IPS-NIHi11 (cell line): Measurements from ENCODE around the gene OR13C3.
"Not testable (repeated sequence)": the region's sequence is repeated elsewhere in the genome, so short reads cannot be mapped to it uniquely, and the experiment has no call there.

Experiments used
- DNase-seq: peaks from one replicate; pipeline ENCODE4 v3.0.0; 2012; ENCODE audit warnings: mixed read lengths, low spot score

Gene OR13C3

DNA sequence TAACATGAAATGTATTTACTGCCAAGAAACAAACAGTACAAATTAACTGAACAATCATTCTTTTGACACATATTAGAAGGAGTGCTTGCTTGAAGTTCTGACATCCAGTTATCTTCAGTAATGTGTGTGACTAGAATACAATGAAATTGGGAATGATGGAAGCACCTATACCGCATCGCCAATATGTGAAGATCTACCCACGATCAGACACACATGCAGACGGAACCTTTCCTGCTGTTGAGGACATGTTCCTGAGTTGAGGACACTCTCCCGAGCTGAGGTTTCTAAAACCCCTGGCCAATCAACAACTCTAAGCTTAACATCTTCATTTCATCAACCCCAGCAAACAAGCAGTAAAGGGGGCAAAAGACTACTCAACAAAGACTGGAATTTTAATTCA lies at the start of gene OR13C3:
OR13C3 (minus strand) TSS at position 101 of the 400 bp plus-strand sequence. CDS start 133 bp downstream, outside the sequence.
- no peak for DNase-seq

DNA sequence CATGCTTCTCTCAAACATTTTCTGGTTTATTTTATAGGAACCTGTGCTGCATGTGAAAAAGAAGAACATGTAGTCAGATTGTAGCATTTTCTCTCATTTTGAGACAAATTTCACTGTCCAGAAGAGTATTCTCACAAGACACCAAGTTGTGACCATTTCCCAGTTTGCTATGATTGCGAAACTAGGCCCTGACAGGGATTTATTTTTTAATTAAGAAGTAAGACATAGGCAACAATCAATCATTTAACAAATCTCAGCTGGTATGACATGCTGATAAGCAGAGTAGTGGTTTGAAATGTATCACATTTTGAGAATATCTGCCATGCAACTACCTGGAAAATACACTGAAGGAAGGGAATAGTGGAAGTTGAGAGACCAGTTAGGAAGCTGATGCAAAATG lies 43.9 kb upstream of the OR13C3 start:
- DNase-seq: no peak

DNA sequence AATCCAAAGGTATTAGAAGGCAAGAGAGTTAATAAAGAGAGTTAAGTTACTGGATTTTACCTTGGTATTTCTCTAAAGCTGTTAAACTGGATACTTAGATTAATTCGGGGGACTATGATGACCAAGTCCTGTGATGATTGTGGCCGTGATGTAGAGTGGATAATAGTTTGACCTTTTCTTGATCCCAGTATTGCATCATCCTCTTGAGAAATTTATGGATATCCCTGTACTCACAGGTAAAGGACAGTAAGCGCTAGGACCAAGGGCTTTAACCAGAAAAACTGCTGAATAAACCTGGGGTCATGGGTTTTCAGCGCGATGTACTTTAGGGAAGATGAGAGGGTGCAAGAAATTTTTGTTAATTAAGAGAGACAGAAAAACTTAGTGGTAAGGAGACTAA lies 40.6 kb upstream of the OR13C3 start:
- DNase-seq: no peak

DNA sequence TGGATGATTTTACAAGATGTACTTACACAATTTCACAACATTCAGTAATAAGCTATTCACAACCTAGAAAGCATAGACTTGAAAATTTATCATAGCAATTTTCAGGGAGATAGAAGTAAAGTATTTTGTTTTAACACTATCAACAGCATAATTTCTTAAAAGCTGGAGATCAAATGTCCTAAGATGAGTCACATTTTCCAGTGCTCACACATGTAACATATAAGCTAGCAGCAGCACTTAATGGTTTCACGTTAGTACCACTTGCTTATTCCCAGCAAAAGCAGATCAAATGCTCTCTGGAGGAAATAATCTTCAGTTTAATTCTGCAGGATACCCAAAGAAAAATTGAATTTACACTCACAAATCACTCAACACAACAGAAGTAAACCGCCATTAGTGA lies 38.8 kb upstream of the OR13C3 start:
- DNase-seq: no peak

DNA sequence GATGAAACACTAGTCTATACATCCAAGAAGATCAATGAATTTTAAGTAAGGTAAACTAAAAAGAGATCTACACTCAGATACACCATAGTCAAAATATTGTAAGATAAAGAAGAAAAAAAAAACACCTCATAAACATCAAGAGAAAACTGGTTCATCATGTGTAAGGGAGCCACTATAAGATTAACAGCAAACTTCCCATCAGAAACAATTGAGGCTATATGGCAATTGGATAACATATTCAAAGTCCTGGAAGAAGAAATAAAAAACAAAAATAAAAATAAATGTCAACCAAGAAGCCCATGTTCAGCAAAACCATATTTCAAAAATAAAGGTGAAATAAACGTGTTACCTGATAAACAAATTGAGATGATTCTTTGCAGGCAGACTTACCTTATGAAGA lies 36.0 kb upstream of the OR13C3 start:
- no peak for DNase-seq

DNA sequence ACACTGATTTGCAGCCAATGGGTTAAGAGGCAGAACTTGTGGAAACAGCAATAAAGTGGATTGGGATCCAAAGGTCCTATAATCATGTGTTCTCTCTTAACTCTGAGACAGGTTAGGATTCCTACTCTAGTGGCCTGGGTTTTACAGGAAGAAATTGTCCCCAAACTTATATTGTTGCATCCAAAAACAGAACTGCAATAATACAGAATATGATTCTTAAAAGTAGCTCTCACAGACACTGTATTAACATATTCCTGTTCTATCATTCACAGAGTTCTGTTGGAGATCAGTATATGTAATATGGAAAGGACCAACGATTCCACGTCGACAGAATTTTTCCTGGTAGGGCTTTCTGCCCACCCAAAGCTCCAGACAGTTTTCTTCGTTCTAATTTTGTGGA lies 32.2 kb upstream of the OR13C3 start, which contains the start of gene OR13C8:
OR13C8 (plus strand) TSS at position 301 of the 400 bp plus-strand sequence; CDS start at position 301, 0 bp downstream.
- no peak for DNase-seq

DNA sequence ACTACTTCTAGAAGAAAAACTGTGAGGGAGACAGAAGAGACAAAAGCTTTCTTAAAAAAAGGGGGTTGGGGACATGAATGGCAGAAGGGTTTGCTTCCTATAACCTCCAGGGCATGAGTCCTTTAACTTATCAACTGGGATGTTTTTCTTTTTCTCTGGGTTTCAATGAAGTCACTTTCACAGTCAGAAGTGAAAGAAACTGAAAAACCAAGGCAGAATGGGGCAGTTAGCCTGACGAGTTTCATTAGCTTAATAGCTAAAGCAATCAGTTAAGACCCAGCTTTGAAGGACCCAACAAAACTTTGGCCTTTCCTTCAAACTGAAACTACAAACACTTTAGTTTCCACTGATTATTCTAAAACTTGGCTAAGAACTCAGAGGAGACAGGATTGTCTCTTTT lies 27.7 kb upstream of the OR13C3 start:
- no peak for DNase-seq

DNA sequence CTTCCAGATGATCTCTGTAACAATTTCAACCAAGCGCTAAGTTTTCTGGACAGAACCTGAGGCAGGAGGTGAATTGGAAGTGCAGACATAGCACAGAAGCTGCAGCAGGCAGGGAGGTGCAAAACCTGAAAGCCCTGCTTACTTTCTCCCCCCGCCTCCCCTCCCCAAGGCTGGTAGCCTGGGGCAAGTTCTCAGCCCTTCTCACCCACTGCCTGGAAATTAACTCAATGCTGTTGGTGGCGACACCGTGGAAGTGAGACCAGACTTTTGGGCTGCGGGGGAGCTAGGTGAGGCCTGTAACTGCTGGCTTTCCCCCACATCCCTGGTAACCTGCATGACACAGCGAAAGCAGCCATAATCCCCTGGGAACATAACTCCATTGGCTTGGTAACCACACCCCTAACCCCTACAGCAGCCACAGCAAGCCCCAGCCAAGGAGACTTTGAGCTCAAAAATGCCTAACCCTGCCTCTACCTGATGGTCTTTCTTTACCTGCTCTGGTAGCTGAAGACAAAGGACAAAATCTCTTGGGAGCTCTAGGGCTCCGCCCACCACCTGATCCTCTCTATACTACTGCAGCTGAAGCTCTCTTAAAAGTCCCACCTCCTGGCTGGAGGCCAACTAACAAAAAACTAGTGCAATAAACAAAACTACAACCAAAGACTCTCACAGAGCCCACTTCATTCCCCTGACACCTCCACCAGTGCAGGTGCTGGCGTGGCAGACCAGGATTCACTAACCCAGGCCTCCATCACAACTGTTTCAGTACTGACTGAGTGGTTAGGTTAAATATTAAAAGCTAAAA lies 20.4 kb upstream of the OR13C3 start:
- no peak for DNase-seq

DNA sequence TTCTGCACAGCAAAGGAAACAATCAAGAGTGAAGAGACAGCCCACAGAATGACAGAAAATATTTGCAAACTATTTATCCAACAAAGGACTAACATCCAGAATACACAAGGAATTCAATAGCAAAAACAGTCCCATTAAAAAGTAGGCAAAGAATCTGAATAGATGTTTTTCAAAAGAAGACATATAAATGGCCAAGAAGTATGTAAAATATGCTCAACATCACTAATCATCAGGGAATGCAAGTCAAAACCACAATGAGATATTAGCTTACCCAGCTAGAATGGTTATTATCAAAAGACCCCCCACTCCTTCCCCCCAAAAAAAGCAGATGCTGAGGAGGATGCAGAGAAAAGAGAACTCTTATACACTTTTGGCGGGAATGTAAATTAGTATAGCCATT lies 18.9 kb upstream of the OR13C3 start:
- no peak for DNase-seq

DNA sequence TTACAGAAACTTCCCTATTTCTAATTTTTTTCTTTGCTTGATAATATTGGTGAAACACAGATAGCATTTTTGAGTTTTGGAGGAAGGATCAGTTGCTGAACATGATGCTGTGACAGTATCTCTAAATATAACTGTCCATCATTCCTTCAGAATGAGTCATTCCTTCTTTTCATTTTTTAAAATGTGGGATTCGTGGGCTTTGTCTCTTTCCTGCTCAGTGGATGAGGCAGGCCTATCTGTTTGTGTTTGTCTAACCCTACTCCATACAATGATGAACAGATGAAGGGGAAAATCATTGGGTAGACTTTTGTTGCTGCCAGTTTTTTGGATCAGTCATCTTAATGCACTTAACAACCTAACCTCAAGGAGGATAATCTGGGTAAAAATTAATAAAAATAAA lies 16.6 kb upstream of the OR13C3 start:
- DNase-seq: no peak

DNA sequence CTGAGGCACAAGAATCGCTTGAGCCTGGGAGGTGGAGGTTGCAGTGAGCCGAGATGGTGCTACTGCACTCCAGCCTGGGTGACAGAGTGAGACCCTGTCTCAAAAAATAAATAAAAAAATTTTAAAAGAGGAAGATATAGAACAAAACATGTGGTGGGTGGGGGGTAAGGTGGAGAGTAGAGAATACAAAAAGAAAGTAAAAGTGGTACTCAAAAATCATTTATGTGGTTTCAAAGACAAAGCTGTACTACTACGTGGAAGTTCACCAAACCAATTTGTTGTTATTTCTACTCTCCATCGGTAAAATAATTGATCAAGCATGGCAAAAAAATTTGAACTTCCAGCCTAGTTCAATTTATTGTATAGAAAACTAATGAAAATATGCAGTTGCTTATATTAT lies 8.0 kb upstream of the OR13C3 start:
- DNase-seq: no peak

DNA sequence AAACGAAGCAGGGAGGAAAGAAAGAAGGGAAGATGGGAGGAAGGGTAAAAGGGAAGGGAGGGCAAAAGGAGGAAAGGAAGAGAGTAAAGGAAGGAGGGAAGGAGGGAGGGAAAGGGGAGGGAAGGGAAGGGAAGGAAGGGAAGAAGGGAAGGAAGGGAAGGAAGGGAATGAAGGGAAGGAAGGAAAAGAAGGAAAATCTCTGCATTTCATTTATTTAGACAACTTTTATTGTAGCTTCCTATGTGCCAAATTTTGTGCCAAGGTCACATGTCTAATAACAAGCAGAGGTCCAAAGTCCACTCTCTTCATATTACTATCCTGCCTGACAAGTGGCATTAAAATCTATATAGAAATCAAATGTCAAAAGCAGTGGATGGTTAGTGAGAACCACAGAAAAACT lies 2.6 kb upstream of the OR13C3 start:
- no peak for DNase-seq

DNA sequence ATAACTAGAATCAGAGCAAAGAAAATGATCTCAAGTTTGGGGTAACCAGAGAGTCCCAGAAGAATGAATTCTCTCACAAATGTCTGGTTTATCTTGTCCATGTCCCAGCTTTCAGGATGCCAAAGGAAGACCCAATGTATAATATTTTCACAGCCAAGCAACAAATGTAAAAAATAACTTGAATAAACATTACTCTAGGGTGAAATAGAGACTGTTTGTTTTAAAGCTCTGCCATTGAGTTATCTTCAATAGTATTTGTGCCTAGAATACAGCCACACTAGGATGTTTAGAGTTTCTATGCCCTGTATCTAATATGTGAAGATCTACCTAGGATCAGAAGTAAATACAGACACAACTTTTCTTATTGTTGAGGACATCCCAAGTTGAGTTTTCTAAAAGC lies 9.5 kb downstream of the OR13C3 start, which contains the start of gene OR13C4:
OR13C4 (minus strand) TSS at position 101 of the 400 bp plus-strand sequence; CDS start at position 101, 0 bp downstream.
- no peak for DNase-seq

DNA sequence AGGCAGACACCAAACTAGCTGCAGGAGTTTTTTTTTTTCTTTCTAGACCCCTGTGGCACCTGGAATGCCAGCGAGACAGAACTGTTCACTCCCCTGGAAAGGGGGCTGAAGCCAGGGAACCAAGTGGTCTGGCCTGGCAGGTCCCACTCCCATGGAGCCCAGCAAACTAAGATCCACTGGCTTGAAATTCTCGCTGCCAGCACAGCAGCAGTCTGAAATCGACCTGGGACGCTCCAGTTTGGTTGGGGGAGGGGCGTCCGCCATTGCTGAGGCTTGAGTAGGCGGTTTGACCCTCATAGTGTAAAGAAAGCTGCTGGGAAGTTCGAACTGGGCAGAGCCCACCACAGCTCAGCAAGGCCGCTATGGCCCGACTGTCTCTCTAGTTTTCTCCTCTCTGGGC lies 16.4 kb downstream of the OR13C3 start:
- not testable (repeated sequence) for DNase-seq

DNA sequence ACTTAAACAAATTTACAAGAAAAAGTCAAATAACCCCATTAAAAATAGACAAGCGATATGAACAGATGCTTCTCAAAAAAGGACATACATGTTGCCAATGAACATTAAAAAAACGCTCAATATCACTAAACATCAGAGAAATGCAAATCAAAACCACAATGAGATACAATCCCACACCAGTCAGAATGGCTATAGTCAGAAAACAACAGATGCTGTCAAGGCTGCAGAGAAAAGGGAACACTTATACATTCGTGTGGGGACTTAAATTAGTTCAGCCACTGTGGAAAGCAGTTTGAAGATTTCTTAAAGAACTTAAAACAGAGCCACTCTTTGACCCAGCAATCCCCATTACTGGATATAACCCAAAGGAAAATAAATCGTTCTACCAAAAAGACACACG lies 21.8 kb downstream of the OR13C3 start:
- DNase-seq: no peak

DNA sequence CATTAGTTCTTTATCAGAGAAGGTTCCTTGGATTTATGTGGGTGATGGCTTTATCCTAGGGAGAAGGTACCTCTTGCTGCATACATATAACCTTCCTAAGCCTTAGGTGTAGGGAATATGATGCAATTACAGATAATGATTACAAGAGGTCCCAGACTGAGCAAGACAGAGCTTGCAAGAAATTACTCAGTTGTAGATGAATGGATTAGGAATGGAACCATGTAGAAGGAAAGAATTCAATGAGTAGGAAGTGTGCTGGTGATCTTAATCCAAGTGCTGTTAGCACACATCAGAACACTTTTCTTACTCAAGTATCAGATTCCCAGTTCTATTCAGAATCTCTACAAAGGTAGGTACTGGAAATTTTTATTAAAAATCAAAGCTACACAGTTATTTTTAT lies 30.1 kb downstream of the OR13C3 start:
- DNase-seq: no peak

DNA sequence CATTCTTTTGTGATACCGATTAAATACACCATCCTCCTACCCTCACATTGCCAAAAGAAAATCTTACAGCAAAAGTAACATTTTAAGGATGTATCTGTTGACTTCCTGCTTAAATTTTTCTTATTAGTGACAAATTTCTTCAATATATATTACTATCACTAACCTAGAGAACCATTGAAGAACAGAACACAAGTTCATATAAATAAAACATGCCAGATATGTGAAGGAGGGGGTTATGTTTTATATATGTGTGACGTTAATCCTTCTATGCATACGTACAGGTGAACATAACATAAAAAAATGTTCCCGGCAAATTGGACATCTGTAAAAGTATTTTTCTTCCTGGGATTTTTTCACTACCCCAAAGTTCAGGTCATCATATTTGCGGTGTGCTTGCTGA lies 32.7 kb downstream of the OR13C3 start, which contains the start of gene OR13F1:
OR13F1 (plus strand) TSS at position 301 of the 400 bp plus-strand sequence; CDS start at position 301, 0 bp downstream.
- no peak for DNase-seq

DNA sequence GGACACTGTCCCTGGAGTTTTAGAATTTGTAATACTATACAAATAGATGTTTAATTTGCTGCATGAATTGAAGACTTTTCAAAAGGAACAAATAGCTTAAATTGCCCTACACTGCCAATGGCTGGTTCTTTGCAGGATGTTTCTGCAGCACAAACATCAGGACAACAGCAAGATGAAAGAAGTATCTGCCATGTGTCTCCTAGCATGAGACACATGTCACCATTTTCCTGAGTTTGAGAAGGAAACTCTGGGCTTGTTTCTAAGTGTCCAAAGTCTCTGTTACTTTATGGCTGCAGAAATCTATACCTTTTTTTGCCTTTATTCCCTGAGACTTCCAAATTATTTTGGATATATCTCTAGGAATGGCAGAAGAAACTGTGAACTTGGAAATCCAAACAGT lies 33.2 kb downstream of the OR13C3 start:
- DNase-seq: no peak

DNA sequence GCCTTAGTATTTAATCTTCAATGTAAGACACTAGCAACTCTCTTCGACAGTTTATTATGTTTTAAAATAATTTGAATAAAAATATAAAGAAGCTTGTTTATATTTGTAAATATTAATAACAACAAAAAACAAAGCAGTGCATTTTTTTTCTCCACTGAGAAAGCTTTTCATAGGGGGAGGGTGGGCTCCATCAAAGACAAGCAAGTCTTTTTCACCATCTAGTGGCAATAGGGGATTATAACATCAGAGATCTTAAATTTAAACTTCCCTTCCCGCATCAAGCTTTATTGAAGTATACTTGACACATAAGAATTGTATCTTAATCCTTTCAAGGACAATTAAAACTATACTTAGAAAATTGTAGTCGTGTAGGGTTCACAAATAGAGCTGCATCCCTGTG lies 41.8 kb downstream of the OR13C3 start:
- peak; percentile 51 for DNase-seq
